Measurements from ENCODE around the gene WDR7. TPM values are rescaled to one million over a fixed set of nuclear protein-coding genes. Genes with fewer than 3 reads are reported as not detected.
A peak's percentile ranks its signal among the peaks of the same experiment; 100 is the strongest.

WDR7 gene
- total and polyA plus RNA-seq, 4 donors = 3.7 to 42.7 (median 19.0) TPM

DNA sequence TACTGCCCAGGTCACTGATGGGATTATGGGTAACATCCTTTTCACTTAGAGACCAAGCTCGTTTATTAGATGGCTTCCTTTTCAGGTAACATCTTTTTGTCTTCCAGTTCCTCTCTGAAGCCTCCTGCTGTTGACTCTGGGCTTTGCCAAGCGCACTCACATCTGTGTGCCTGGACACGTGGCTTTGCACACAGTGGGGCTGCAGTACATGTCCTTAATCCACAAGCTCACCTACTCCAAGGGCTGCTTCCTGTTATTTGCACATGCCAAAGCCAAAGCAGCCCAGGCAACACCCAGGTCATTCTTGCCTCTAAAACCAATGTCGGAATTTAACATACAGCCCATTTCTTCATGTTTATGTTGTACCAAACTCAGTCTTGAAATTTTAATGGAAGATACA, 371.6 kb downstream of the WDR7 start:
- TF ChIP-seq, protein P1, sequence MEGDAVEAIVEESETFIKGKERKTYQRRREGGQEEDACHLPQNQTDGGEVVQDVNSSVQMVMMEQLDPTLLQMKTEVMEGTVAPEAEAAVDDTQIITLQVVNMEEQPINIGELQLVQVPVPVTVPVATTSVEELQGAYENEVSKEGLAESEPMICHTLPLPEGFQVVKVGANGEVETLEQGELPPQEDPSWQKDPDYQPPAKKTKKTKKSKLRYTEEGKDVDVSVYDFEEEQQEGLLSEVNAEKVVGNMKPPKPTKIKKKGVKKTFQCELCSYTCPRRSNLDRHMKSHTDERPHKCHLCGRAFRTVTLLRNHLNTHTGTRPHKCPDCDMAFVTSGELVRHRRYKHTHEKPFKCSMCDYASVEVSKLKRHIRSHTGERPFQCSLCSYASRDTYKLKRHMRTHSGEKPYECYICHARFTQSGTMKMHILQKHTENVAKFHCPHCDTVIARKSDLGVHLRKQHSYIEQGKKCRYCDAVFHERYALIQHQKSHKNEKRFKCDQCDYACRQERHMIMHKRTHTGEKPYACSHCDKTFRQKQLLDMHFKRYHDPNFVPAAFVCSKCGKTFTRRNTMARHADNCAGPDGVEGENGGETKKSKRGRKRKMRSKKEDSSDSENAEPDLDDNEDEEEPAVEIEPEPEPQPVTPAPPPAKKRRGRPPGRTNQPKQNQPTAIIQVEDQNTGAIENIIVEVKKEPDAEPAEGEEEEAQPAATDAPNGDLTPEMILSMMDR (IDR thresholded peaks at IDR 0.05; ENCODE audit: control extremely low read depth, extremely low read depth) = no peak
- Histone ChIP-seq H3K4me1 (ENCODE audit: control insufficient read depth in 5 of 5, insufficient read depth in 5 of 5, low read length in 5 of 5) (peaks cover 0 to 3% (median 0%) of the 10 kb centered on the region in 5 donors), H3K4me3 (no peak overlapping the region), H3K27ac (ENCODE audit: low read depth in 1 of 2, low read length in 1 of 2) (no peak overlapping the region), H3K36me3 (ENCODE audit: control insufficient read depth in 4 of 4, insufficient read depth in 4 of 4, low read length in 4 of 4) (peaks cover 0 to 11% (median 7%) of the 10 kb centered on the region in 4 donors), H3K9ac (ENCODE audit: insufficient read depth in 1 of 2, low read length in 2 of 2) (no peak overlapping the region), H3K9me3 (ENCODE audit: control insufficient read depth in 4 of 4, insufficient read depth in 3 of 4, low read length in 3 of 4) (peaks cover 0 to 4% (median 0%) of the 10 kb centered on the region in 4 donors), H3K27me3 (ENCODE audit: control insufficient read depth in 3 of 3, insufficient read depth in 3 of 3, low read length in 2 of 3) (no peaks in the 10 kb centered on the region)
- no peak for DNase-seq
- 86 to 89% methylated on average over 4 of the region's 4 CpGs for WGBS, 2 donors
- no peak for ATAC-seq (ENCODE audit: insufficient read depth, low FRiP score)

DNA sequence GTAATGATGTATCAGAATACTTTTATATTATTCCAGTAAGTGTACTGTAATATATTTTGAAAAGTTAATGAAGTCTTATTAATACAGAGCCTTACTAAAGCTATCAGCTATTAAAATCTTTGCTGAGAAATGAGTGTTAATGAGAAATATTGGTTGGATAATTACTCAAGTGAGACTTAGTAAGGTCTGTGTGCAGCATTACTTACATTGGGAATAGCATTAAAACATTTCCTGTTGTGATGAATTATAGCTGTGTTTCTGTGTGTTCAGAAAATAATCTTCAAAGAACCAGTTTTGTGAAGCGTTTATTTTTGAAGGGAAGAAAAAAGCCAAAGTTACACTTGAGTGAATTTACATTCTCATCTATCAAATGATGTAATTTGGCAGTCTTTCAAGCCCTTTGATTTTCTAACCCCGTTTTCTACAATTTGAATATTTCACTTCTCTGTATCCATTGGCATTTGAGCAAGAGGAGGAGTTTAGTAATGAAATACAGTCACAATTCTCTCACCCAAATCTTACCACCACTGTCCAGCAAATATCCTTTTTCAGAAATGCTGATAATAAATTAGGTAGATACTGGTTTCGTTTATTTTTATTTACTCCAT, 372.2 kb downstream of the WDR7 start:
- peaks cover 0 to 4% (median 0%) of the 10 kb centered on the region in 4 donors for H3K9me3 ChIP-seq (ENCODE audit: control insufficient read depth in 4 of 4, insufficient read depth in 3 of 4, low read length in 3 of 4)
- H3K9ac ChIP-seq (ENCODE audit: insufficient read depth in 1 of 2, low read length in 2 of 2) = no peak overlapping the region
- no peak overlapping the region for H3K4me3 ChIP-seq
- 49% methylated on average over 3 of the region's 3 CpGs for WGBS, 2 donors
- H3K4me1 ChIP-seq (ENCODE audit: control insufficient read depth in 5 of 5, insufficient read depth in 5 of 5, low read length in 5 of 5) = peaks cover 0 to 1% (median 0%) of the 10 kb centered on the region in 5 donors
- ATAC-seq (ENCODE audit: insufficient read depth, low FRiP score) (no peak), DNase-seq (peak in 1 of 3 donors; percentile 41)
- no peaks in the 10 kb centered on the region for H3K27me3 ChIP-seq (ENCODE audit: control insufficient read depth in 3 of 3, insufficient read depth in 3 of 3, low read length in 2 of 3)
- H3K36me3 ChIP-seq (ENCODE audit: control insufficient read depth in 4 of 4, insufficient read depth in 4 of 4, low read length in 4 of 4) = peaks cover 0 to 11% (median 7%) of the 10 kb centered on the region in 4 donors
- TF ChIP-seq, protein P1 (IDR thresholded peaks at IDR 0.05; ENCODE audit: control extremely low read depth, extremely low read depth) = no peak
- no peak overlapping the region for H3K27ac ChIP-seq (ENCODE audit: low read depth in 1 of 2, low read length in 1 of 2)

DNA sequence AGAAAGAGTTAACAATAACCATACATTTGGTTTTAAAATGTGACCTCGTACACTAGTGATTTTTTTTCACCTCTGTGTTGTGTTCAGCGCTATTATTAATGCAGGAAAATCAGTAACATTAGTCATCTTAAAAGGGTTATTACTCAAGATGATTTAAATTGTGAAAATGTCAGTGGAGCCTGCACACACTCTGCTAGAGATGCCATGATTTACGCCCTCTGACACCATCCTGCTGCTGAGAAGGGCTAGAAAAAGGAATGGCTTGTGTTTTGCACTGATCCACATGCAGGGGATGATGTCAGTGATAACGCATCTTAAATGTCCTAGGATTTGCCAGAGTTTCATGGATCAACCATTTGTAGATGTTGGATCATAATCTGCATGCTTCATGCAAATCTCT, 374.4 kb downstream of the WDR7 start:
- Histone ChIP-seq H3K9me3 (ENCODE audit: control insufficient read depth in 4 of 4, insufficient read depth in 3 of 4, low read length in 3 of 4) (peaks cover 0 to 4% (median 0%) of the 10 kb centered on the region in 4 donors), H3K9ac (ENCODE audit: insufficient read depth in 1 of 2, low read length in 2 of 2) (no peak overlapping the region), H3K4me1 (ENCODE audit: control insufficient read depth in 5 of 5, insufficient read depth in 5 of 5, low read length in 5 of 5) (peaks cover 0 to 1% (median 0%) of the 10 kb centered on the region in 5 donors), H3K27ac (ENCODE audit: low read depth in 1 of 2, low read length in 1 of 2) (no peak overlapping the region), H3K36me3 (ENCODE audit: control insufficient read depth in 4 of 4, insufficient read depth in 4 of 4, low read length in 4 of 4) (peaks cover 0 to 16% (median 11%) of the 10 kb centered on the region in 4 donors), H3K27me3 (ENCODE audit: control insufficient read depth in 3 of 3, insufficient read depth in 3 of 3, low read length in 2 of 3) (no peaks in the 10 kb centered on the region), H3K4me3 (no peak overlapping the region)
- TF ChIP-seq, protein P1 (IDR thresholded peaks at IDR 0.05; ENCODE audit: control extremely low read depth, extremely low read depth) = no peak
- 89 to 92% methylated on average over 4 of the region's 4 CpGs for WGBS, 2 donors
- DNase-seq (no peak), ATAC-seq (ENCODE audit: insufficient read depth, low FRiP score) (no peak)

All from lung (tissue), 12 donors.